Measurements from ENCODE around the gene LMNB1. TPM values are rescaled to one million over a fixed set of nuclear protein-coding genes. Genes with fewer than 3 reads are reported as not detected.

Gene LMNB1
- total and polyA plus RNA-seq, 2 of the 13 experiments (the other 11 are each of a cell fraction or from before 2014, with no cell fraction given): 12.5 to 159 TPM

DNA sequence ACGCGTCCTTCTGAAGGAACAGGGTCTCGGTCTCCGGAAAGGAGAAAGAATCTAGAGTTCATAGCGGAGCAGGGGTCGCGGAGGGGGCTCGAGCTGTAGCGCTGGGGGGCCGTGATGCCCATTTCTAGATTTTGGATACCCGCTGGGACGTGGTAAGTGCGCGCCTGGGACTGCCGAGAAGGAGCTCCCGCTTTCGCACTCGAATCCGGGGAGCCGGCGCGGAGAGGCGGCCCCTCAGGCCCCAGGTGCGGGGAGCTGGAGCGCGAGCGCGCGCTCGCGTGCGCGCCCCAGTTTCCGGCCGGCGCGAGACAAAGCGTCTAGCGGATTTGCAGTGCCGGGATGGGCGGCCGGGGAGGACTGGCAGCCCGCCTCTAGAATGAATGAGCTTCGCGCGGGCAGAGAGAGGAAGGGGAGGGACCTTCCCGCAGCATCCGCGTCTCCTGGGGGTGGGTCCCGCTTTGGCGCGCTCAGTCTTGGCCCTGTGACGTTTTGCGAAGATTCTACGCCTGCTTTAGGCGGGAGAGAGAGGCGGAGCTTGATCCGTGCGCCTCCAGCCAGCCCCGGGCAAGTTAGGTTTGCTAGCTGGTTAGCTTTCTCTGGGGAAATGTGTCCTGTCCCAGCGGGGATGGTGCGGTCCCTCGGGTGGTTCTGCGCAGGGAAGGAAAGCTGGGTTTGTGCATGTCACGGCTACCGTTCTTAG, 1.2 kb downstream of the LMNB1 start (continued):
- TF ChIP-seq TBX2 (CRISPR knock-in tag; IDR thresholded peaks at IDR 0.05; ENCODE audit: borderline replicate concordance): 0 out of 2 replicates have a peak, but pooled peaks have one; percentile 12
- TF ChIP-seq POLR2G (IDR thresholded peaks at IDR 0.05; ENCODE audit: low read depth, low read length): peak; percentile 85
- TF ChIP-seq HNRNPL (IDR thresholded peaks at IDR 0.05; ENCODE audit: low read depth, low read length): no peak
- TF ChIP-seq, protein P1, sequence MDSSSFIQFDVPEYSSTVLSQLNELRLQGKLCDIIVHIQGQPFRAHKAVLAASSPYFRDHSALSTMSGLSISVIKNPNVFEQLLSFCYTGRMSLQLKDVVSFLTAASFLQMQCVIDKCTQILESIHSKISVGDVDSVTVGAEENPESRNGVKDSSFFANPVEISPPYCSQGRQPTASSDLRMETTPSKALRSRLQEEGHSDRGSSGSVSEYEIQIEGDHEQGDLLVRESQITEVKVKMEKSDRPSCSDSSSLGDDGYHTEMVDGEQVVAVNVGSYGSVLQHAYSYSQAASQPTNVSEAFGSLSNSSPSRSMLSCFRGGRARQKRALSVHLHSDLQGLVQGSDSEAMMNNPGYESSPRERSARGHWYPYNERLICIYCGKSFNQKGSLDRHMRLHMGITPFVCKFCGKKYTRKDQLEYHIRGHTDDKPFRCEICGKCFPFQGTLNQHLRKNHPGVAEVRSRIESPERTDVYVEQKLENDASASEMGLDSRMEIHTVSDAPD (CRISPR knock-in tag; IDR thresholded peaks at IDR 0.05): no peak
- TF ChIP-seq ZNF660 (CRISPR knock-in tag; IDR thresholded peaks at IDR 0.05; ENCODE audit: borderline replicate concordance, low read depth): no peak
- TF ChIP-seq, protein P2, sequence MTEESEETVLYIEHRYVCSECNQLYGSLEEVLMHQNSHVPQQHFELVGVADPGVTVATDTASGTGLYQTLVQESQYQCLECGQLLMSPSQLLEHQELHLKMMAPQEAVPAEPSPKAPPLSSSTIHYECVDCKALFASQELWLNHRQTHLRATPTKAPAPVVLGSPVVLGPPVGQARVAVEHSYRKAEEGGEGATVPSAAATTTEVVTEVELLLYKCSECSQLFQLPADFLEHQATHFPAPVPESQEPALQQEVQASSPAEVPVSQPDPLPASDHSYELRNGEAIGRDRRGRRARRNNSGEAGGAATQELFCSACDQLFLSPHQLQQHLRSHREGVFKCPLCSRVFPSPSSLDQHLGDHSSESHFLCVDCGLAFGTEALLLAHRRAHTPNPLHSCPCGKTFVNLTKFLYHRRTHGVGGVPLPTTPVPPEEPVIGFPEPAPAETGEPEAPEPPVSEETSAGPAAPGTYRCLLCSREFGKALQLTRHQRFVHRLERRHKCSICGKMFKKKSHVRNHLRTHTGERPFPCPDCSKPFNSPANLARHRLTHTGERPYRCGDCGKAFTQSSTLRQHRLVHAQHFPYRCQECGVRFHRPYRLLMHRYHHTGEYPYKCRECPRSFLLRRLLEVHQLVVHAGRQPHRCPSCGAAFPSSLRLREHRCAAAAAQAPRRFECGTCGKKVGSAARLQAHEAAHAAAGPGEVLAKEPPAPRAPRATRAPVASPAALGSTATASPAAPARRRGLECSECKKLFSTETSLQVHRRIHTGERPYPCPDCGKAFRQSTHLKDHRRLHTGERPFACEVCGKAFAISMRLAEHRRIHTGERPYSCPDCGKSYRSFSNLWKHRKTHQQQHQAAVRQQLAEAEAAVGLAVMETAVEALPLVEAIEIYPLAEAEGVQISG (CRISPR knock-in tag; IDR thresholded peaks at IDR 0.05): peak; percentile 34; the same call in 1 of the 2 replicates
- TF ChIP-seq, protein P3, sequence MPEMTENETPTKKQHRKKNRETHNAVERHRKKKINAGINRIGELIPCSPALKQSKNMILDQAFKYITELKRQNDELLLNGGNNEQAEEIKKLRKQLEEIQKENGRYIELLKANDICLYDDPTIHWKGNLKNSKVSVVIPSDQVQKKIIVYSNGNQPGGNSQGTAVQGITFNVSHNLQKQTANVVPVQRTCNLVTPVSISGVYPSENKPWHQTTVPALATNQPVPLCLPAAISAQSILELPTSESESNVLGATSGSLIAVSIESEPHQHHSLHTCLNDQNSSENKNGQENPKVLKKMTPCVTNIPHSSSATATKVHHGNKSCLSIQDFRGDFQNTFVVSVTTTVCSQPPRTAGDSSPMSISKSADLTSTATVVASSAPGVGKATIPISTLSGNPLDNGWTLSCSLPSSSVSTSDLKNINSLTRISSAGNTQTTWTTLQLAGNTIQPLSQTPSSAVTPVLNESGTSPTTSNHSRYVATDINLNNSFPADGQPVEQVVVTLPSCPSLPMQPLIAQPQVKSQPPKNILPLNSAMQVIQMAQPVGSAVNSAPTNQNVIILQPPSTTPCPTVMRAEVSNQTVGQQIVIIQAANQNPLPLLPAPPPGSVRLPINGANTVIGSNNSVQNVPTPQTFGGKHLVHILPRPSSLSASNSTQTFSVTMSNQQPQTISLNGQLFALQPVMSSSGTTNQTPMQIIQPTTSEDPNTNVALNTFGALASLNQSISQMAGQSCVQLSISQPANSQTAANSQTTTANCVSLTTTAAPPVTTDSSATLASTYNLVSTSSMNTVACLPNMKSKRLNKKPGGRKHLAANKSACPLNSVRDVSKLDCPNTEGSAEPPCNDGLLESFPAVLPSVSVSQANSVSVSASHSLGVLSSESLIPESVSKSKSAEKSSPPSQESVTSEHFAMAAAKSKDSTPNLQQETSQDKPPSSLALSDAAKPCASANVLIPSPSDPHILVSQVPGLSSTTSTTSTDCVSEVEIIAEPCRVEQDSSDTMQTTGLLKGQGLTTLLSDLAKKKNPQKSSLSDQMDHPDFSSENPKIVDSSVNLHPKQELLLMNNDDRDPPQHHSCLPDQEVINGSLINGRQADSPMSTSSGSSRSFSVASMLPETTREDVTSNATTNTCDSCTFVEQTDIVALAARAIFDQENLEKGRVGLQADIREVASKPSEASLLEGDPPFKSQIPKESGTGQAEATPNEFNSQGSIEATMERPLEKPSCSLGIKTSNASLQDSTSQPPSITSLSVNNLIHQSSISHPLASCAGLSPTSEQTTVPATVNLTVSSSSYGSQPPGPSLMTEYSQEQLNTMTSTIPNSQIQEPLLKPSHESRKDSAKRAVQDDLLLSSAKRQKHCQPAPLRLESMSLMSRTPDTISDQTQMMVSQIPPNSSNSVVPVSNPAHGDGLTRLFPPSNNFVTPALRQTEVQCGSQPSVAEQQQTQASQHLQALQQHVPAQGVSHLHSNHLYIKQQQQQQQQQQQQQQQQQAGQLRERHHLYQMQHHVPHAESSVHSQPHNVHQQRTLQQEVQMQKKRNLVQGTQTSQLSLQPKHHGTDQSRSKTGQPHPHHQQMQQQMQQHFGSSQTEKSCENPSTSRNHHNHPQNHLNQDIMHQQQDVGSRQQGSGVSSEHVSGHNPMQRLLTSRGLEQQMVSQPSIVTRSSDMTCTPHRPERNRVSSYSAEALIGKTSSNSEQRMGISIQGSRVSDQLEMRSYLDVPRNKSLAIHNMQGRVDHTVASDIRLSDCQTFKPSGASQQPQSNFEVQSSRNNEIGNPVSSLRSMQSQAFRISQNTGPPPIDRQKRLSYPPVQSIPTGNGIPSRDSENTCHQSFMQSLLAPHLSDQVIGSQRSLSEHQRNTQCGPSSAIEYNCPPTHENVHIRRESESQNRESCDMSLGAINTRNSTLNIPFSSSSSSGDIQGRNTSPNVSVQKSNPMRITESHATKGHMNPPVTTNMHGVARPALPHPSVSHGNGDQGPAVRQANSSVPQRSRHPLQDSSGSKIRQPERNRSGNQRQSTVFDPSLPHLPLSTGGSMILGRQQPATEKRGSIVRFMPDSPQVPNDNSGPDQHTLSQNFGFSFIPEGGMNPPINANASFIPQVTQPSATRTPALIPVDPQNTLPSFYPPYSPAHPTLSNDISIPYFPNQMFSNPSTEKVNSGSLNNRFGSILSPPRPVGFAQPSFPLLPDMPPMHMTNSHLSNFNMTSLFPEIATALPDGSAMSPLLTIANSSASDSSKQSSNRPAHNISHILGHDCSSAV (CRISPR knock-in tag; IDR thresholded peaks at IDR 0.05; ENCODE audit: borderline replicate concordance): no peak
- 0 out of 2 replicates have a peak, but pooled peaks have one; percentile 25 for TF ChIP-seq NFATC3 (CRISPR knock-in tag; IDR thresholded peaks at IDR 0.05)
- TF ChIP-seq NR2C2 (CRISPR knock-in tag; IDR thresholded peaks at IDR 0.05; ENCODE audit: borderline replicate concordance): no peak
- TF ChIP-seq, protein P4, sequence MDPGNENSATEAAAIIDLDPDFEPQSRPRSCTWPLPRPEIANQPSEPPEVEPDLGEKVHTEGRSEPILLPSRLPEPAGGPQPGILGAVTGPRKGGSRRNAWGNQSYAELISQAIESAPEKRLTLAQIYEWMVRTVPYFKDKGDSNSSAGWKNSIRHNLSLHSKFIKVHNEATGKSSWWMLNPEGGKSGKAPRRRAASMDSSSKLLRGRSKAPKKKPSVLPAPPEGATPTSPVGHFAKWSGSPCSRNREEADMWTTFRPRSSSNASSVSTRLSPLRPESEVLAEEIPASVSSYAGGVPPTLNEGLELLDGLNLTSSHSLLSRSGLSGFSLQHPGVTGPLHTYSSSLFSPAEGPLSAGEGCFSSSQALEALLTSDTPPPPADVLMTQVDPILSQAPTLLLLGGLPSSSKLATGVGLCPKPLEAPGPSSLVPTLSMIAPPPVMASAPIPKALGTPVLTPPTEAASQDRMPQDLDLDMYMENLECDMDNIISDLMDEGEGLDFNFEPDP (CRISPR knock-in tag; conservative IDR thresholded peaks at IDR 0.05): no peak; the same call in 1 of the 2 replicates
- TF ChIP-seq PAX8 (CRISPR knock-in tag; IDR thresholded peaks at IDR 0.05; ENCODE audit: borderline replicate concordance): no peak
- TF ChIP-seq CBX1 (IDR thresholded peaks at IDR 0.05; ENCODE audit: low read depth): no peak
- TF ChIP-seq, protein P5, sequence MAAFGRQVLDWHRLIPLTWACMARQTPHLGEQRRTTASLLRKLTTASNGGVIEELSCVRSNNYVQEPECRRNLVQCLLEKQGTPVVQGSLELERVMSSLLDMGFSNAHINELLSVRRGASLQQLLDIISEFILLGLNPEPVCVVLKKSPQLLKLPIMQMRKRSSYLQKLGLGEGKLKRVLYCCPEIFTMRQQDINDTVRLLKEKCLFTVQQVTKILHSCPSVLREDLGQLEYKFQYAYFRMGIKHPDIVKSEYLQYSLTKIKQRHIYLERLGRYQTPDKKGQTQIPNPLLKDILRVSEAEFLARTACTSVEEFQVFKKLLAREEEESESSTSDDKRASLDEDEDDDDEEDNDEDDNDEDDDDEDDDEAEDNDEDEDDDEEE (CRISPR knock-in tag; IDR thresholded peaks at IDR 0.05): no peak
